Measurements from ENCODE around the gene ZNF609. TPM values are rescaled to one million over a fixed set of nuclear protein-coding genes. Genes with fewer than 3 reads are reported as not detected.
A peak's percentile ranks its signal among the peaks of the same experiment; 100 is the strongest.

ZNF609 gene
- total RNA-seq, 1 experiment from 2014 or later = 49.0 TPM

GRCh38 chr15:64527263-64527984 lies 67.0 kb downstream of the ZNF609 start:
- Mint-ChIP-seq H3K36me3 (ENCODE audit: insufficient read depth, unreplicated experiment) (peaks cover 14% of the 10 kb centered on the region), H3K4me3 (ENCODE audit: unreplicated experiment) (no peak overlapping the region), H3K9me3 (ENCODE audit: unreplicated experiment) (no peaks in the 10 kb centered on the region), H3K27ac (ENCODE audit: low read depth, unreplicated experiment) (peak overlapping the region; percentile 10), H3K27me3 (ENCODE audit: insufficient read depth, unreplicated experiment) (no peaks in the 10 kb centered on the region), H3K4me1 (ENCODE audit: insufficient read depth, unreplicated experiment) (peaks cover 16% of the 10 kb centered on the region)
- intact Hi-C loops (cut with micrococcal nuclease) = no loop called here
- peak; percentile 42 for DNase-seq (ENCODE audit: unreplicated experiment)
- ChIA-PET CTCF (no interaction called here), POLR2A (no interaction called here)
- BruUV-seq (replicated peaks) = no TSS peak
- TF ChIP-seq, protein P1, sequence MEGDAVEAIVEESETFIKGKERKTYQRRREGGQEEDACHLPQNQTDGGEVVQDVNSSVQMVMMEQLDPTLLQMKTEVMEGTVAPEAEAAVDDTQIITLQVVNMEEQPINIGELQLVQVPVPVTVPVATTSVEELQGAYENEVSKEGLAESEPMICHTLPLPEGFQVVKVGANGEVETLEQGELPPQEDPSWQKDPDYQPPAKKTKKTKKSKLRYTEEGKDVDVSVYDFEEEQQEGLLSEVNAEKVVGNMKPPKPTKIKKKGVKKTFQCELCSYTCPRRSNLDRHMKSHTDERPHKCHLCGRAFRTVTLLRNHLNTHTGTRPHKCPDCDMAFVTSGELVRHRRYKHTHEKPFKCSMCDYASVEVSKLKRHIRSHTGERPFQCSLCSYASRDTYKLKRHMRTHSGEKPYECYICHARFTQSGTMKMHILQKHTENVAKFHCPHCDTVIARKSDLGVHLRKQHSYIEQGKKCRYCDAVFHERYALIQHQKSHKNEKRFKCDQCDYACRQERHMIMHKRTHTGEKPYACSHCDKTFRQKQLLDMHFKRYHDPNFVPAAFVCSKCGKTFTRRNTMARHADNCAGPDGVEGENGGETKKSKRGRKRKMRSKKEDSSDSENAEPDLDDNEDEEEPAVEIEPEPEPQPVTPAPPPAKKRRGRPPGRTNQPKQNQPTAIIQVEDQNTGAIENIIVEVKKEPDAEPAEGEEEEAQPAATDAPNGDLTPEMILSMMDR (IDR thresholded peaks at IDR 0.05; ENCODE audit: unreplicated experiment) = no peak

DNA sequence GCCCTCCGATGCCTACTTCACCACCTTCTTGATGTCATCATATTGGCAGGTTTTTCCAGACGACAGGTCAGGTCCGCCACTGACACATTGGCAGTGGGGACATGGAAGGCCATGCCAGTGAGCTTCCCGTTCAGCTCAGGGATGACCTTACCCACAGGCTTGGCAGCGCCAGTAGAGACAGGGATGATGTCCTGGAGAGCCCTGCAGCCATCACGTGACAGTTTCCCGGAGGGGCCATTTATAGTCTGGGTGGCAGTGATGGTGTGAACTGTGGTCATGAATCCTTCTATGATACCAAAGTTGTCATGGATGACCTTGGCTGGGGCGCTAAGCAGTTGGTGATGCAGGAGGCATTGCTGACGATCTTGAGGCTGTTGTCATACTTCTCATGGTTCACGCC lies 68.5 kb downstream of the ZNF609 start:
- DNase-seq (ENCODE audit: unreplicated experiment) = no peak
- CTCF ChIA-PET = interaction anchor here (0.5 to 0.6 kb wide), 2 partner anchors 98 to 1261 kb away, joined by 3 read pairs; no protein-coding TSS in a partner anchor
- intact Hi-C loops (cut with micrococcal nuclease) = no loop called here
- Mint-ChIP-seq H3K9me3 (ENCODE audit: unreplicated experiment) (no peaks in the 10 kb centered on the region), H3K27me3 (ENCODE audit: insufficient read depth, unreplicated experiment) (no peaks in the 10 kb centered on the region), H3K4me3 (ENCODE audit: unreplicated experiment) (no peak overlapping the region), H3K4me1 (ENCODE audit: insufficient read depth, unreplicated experiment) (peaks cover 14% of the 10 kb centered on the region), H3K36me3 (ENCODE audit: insufficient read depth, unreplicated experiment) (peaks cover 14% of the 10 kb centered on the region), H3K27ac (ENCODE audit: low read depth, unreplicated experiment) (no peak overlapping the region)
- TF ChIP-seq, protein P1 (IDR thresholded peaks at IDR 0.05; ENCODE audit: unreplicated experiment) = no peak
- BruUV-seq (replicated peaks) = no TSS peak
- POLR2A ChIA-PET = no interaction called here

- intact Hi-C loops (cut with micrococcal nuclease) = no loop called here
These were observed 70.1 kb downstream of the ZNF609 start for GRCh38 chr15:64530472-64530871.

DNA sequence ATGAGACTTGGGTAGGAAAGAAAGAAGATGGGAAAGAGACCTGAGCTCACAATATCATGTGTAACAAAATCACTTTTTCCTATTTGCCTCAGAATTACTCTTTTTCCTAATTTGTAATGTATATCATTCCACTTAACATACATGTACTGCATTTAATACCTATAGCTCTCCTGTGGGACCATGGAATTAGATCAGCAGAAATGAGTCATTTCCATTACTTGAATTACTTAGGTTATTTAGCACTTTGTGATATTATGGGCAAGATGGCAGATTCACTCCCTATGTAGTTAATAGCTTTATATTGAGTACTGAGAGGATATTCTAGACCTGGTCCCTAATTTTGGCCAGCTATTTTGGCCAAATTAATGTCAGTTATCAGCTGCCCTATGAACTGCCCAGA lies 70.5 kb downstream of the ZNF609 start:
- no peak overlapping the region for H3K27ac Mint-ChIP-seq (ENCODE audit: low read depth, unreplicated experiment)
- peaks cover 11% of the 10 kb centered on the region for H3K36me3 Mint-ChIP-seq (ENCODE audit: insufficient read depth, unreplicated experiment)
- TF ChIP-seq, protein P1 (IDR thresholded peaks at IDR 0.05; ENCODE audit: unreplicated experiment) = no peak
- ChIA-PET POLR2A (interaction anchor here (0.7 to 1.5 kb wide), 5 partner anchors 9 to 84 kb away, joined by 3 to 5 read pairs (median 4); no protein-coding TSS in a partner anchor), CTCF (interaction anchor here (1.4 kb wide), 1 partner anchor 123 kb away, joined by 5 read pairs; no protein-coding TSS in a partner anchor)
- H3K4me1 Mint-ChIP-seq (ENCODE audit: insufficient read depth, unreplicated experiment) = peaks cover 14% of the 10 kb centered on the region
- no peak for DNase-seq (ENCODE audit: unreplicated experiment)
- no peaks in the 10 kb centered on the region for H3K9me3 Mint-ChIP-seq (ENCODE audit: unreplicated experiment)
- no peak overlapping the region for H3K4me3 Mint-ChIP-seq (ENCODE audit: unreplicated experiment)
- no TSS peak for BruUV-seq (replicated peaks)
- intact Hi-C loops (cut with micrococcal nuclease) = no loop called here
- H3K27me3 Mint-ChIP-seq (ENCODE audit: insufficient read depth, unreplicated experiment) = no peaks in the 10 kb centered on the region

More at GRCh38 chr15:64530472-64530871, 70.1 kb downstream of the ZNF609 start:
- ChIA-PET CTCF (interaction anchor here (1.4 kb wide), 1 partner anchor 123 kb away, joined by 5 read pairs; no protein-coding TSS in a partner anchor), POLR2A (interaction anchor here (0.7 to 1.5 kb wide), 4 partner anchors 8 to 85 kb away, joined by 3 to 5 read pairs (median 4); no protein-coding TSS in a partner anchor)
- no peak for DNase-seq (ENCODE audit: unreplicated experiment)
- H3K36me3 Mint-ChIP-seq (ENCODE audit: insufficient read depth, unreplicated experiment) = peaks cover 14% of the 10 kb centered on the region
- TF ChIP-seq, protein P1 (IDR thresholded peaks at IDR 0.05; ENCODE audit: unreplicated experiment) = no peak
- no TSS peak for BruUV-seq (replicated peaks)
- H3K27me3 Mint-ChIP-seq (ENCODE audit: insufficient read depth, unreplicated experiment) = no peaks in the 10 kb centered on the region
- H3K9me3 Mint-ChIP-seq (ENCODE audit: unreplicated experiment) = no peaks in the 10 kb centered on the region
- peaks cover 14% of the 10 kb centered on the region for H3K4me1 Mint-ChIP-seq (ENCODE audit: insufficient read depth, unreplicated experiment)
- no peak overlapping the region for H3K4me3 Mint-ChIP-seq (ENCODE audit: unreplicated experiment)
- H3K27ac Mint-ChIP-seq (ENCODE audit: low read depth, unreplicated experiment) = no peak overlapping the region

Measured in MCF 10A (cell line).